Measurements from ENCODE around the gene ILKAP.

ILKAP gene

DNA sequence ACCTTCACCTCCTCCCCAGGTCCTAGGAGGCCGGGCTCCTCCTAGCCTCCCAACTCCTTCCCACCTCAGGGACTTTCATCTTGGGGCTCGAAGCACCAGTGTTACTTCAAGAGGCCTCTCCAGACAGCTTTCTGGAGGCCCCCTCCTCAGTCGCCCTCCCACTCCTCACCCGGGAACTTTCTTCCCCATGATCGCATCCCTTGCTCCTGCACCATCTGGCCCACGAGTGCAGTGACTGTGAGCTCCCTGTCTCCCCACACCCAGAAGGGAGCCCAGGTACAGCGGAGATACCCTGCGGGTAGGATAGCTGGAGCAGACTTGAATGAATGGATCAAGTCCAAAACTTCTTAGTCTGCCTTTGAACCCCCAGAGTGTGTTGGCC lies 38.6 kb downstream of the ILKAP start:
- no peak overlapping the region for H3K9ac ChIP-seq (ENCODE audit: low read length)
- H3F3A ChIP-seq (ENCODE audit: insufficient read depth, low read length) = no peaks in the 10 kb centered on the region
- H2AFZ ChIP-seq (ENCODE audit: low read length) = no peak overlapping the region
- H4K20me1 ChIP-seq (ENCODE audit: insufficient read depth, low read length) = no peaks in the 10 kb centered on the region
- H3K36me3 ChIP-seq (replicated peaks; ENCODE audit: insufficient read depth, low read length) = no peaks in the 10 kb centered on the region
- H3K9me2 ChIP-seq (replicated peaks; ENCODE audit: insufficient read depth, low read length) = no peaks in the 10 kb centered on the region
- no peaks in the 10 kb centered on the region for H3K4me1 ChIP-seq (ENCODE audit: low read length)
- H3K9me3 ChIP-seq (replicated peaks; ENCODE audit: insufficient read depth, low read length) = no peaks in the 10 kb centered on the region
- no peak for DNase-seq
- no peak overlapping the region for H3K4me2 ChIP-seq (ENCODE audit: low read depth, low read length)
- no peak for TF ChIP-seq EZH2phosphoT487 (IDR thresholded peaks at IDR 0.05; ENCODE audit: low read length)
- H3K27me3 ChIP-seq (replicated peaks; ENCODE audit: insufficient read depth, low read length) = no peaks in the 10 kb centered on the region
- H3K4me3 ChIP-seq (ENCODE audit: low read length) = no peak overlapping the region
- H3K27ac ChIP-seq (ENCODE audit: low read length) = no peak overlapping the region
- H3K79me2 ChIP-seq (ENCODE audit: low read length) = no peaks in the 10 kb centered on the region

DNA sequence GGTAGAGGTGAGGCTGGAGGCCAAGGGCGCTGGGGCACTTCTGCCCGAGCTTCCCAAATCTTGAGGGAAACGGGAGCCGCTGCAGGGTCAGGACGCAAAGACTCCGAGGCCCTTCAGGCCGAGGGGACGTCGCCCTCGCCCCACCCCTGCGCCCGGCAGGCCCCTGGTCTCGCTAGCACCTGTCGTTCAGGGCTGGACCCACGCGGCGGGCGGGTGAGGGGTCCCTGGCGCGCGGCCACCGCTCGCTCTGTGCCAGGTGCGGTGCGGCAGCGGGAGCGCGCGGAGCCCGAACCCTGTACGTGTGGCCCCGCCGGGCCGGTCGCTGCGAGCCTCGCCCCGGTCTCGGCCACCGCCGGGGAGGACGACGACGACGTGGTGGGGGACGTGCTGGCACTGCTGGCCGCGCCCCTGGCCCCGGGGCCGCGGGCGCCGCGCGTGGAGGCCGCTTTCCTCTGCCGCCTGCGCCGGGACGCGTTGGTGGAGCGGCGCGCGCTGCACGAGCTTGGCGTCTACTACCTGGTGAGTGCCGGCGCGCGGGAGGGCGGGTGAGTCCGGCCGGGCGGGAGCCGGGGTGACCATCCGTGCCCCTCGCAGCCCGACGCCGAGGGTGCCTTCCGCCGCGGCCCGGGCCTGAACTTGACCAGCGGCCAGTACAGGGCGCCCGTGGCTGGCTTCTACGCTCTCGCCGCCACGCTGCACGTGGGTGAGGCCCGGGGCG lies 39.9 kb downstream of the ILKAP start:
- Histone ChIP-seq H3K4me3 (ENCODE audit: low read length) (no peak overlapping the region), H3K9ac (ENCODE audit: low read length) (no peak overlapping the region), H3K79me2 (ENCODE audit: low read length) (no peaks in the 10 kb centered on the region), H3K4me1 (ENCODE audit: low read length) (no peaks in the 10 kb centered on the region), H3K27me3 (replicated peaks; ENCODE audit: insufficient read depth, low read length) (no peaks in the 10 kb centered on the region), H3K9me2 (replicated peaks; ENCODE audit: insufficient read depth, low read length) (no peaks in the 10 kb centered on the region), H3K9me3 (replicated peaks; ENCODE audit: insufficient read depth, low read length) (no peaks in the 10 kb centered on the region), H4K20me1 (ENCODE audit: insufficient read depth, low read length) (no peaks in the 10 kb centered on the region), H3K4me2 (ENCODE audit: low read depth, low read length) (no peak overlapping the region), H3F3A (ENCODE audit: insufficient read depth, low read length) (no peaks in the 10 kb centered on the region), H3K27ac (ENCODE audit: low read length) (no peak overlapping the region), H3K36me3 (replicated peaks; ENCODE audit: insufficient read depth, low read length) (no peaks in the 10 kb centered on the region), H2AFZ (ENCODE audit: low read length) (no peak overlapping the region)
- DNase-seq = no peak
- TF ChIP-seq EZH2phosphoT487 (IDR thresholded peaks at IDR 0.05; ENCODE audit: low read length) (no peak), EZH2 (optimal IDR thresholded peaks at IDR 0.05; ENCODE audit: low read depth, low read length) (no peak)
- TF ChIP-seq, protein P1, sequence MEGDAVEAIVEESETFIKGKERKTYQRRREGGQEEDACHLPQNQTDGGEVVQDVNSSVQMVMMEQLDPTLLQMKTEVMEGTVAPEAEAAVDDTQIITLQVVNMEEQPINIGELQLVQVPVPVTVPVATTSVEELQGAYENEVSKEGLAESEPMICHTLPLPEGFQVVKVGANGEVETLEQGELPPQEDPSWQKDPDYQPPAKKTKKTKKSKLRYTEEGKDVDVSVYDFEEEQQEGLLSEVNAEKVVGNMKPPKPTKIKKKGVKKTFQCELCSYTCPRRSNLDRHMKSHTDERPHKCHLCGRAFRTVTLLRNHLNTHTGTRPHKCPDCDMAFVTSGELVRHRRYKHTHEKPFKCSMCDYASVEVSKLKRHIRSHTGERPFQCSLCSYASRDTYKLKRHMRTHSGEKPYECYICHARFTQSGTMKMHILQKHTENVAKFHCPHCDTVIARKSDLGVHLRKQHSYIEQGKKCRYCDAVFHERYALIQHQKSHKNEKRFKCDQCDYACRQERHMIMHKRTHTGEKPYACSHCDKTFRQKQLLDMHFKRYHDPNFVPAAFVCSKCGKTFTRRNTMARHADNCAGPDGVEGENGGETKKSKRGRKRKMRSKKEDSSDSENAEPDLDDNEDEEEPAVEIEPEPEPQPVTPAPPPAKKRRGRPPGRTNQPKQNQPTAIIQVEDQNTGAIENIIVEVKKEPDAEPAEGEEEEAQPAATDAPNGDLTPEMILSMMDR (IDR thresholded peaks at IDR 0.05; ENCODE audit: low read length) = no peak

GRCh38 chr2:238162846-238163441 lies 40.6 kb downstream of the ILKAP start:
- Histone ChIP-seq H3K9me3 (replicated peaks; ENCODE audit: insufficient read depth, low read length) (no peaks in the 10 kb centered on the region), H3K79me2 (ENCODE audit: low read length) (no peaks in the 10 kb centered on the region), H3K9ac (ENCODE audit: low read length) (no peak overlapping the region), H2AFZ (ENCODE audit: low read length) (no peak overlapping the region), H3K27me3 (replicated peaks; ENCODE audit: insufficient read depth, low read length) (no peaks in the 10 kb centered on the region), H3K4me2 (ENCODE audit: low read depth, low read length) (no peak overlapping the region), H4K20me1 (ENCODE audit: insufficient read depth, low read length) (no peaks in the 10 kb centered on the region), H3K4me1 (ENCODE audit: low read length) (no peaks in the 10 kb centered on the region), H3K4me3 (ENCODE audit: low read length) (no peak overlapping the region), H3K9me2 (replicated peaks; ENCODE audit: insufficient read depth, low read length) (no peaks in the 10 kb centered on the region), H3K27ac (ENCODE audit: low read length) (no peak overlapping the region), H3F3A (ENCODE audit: insufficient read depth, low read length) (no peaks in the 10 kb centered on the region), H3K36me3 (replicated peaks; ENCODE audit: insufficient read depth, low read length) (no peaks in the 10 kb centered on the region)
- DNase-seq = no peak
- TF ChIP-seq EZH2phosphoT487 (IDR thresholded peaks at IDR 0.05; ENCODE audit: low read length) (no peak), EZH2 (optimal IDR thresholded peaks at IDR 0.05; ENCODE audit: low read depth, low read length) (no peak)

- H4K20me1 ChIP-seq (ENCODE audit: insufficient read depth, low read length) = no peaks in the 10 kb centered on the region
- no peaks in the 10 kb centered on the region for H3K27me3 ChIP-seq (replicated peaks; ENCODE audit: insufficient read depth, low read length)
- no peak overlapping the region for H3K4me2 ChIP-seq (ENCODE audit: low read depth, low read length)
- TF ChIP-seq EZH2phosphoT487 (IDR thresholded peaks at IDR 0.05; ENCODE audit: low read length) (no peak), EZH2 (optimal IDR thresholded peaks at IDR 0.05; ENCODE audit: low read depth, low read length) (no peak)
- TF ChIP-seq, protein P1 (IDR thresholded peaks at IDR 0.05; ENCODE audit: low read length) = no peak
- H3K4me3 ChIP-seq (ENCODE audit: low read length) = no peak overlapping the region
- H2AFZ ChIP-seq (ENCODE audit: low read length) = no peak overlapping the region
- no peaks in the 10 kb centered on the region for H3K9me3 ChIP-seq (replicated peaks; ENCODE audit: insufficient read depth, low read length)
- H3K36me3 ChIP-seq (replicated peaks; ENCODE audit: insufficient read depth, low read length) = no peaks in the 10 kb centered on the region
- H3K4me1 ChIP-seq (ENCODE audit: low read length) = no peaks in the 10 kb centered on the region
- H3K9ac ChIP-seq (ENCODE audit: low read length) = no peak overlapping the region
- H3F3A ChIP-seq (ENCODE audit: insufficient read depth, low read length) = no peaks in the 10 kb centered on the region
- no peaks in the 10 kb centered on the region for H3K79me2 ChIP-seq (ENCODE audit: low read length)
- H3K9me2 ChIP-seq (replicated peaks; ENCODE audit: insufficient read depth, low read length) = no peaks in the 10 kb centered on the region
- DNase-seq = no peak
- H3K27ac ChIP-seq (ENCODE audit: low read length) = no peak overlapping the region
Measured at GRCh38 chr2:238162251-238162845, 41.1 kb downstream of the ILKAP start.

Data from MM.1S (cell line).